ENCODE results near the gene WNK2. TPM values are rescaled to one million over a fixed set of nuclear protein-coding genes. Genes with fewer than 3 reads are reported as not detected.

WNK2 gene
- polyA plus RNA-seq, 2 of the 4 experiments (the other 2 are of a cell fraction), result 2.1 to 6.7 TPM

GRCh38 chr9:93192721-93193387 is 8.9 kb downstream of the WNK2 start:
- no peak for DNase-seq (ENCODE audit: low read depth in 1 of 2, low spot score in 1 of 2)
- TF ChIP-seq RCOR1 (IDR thresholded peaks at IDR 0.05; ENCODE audit: low read depth, low read length) (no peak), BCL3 (IDR thresholded peaks at IDR 0.05) (no peak), NR3C1 (IDR thresholded peaks at IDR 0.05) (no peak), HMGXB4 (CRISPR knock-in tag; IDR thresholded peaks at IDR 0.05; ENCODE audit: borderline replicate concordance) (no peak), POLR2AphosphoS2 (conservative IDR thresholded peaks at IDR 0.05; ENCODE audit: low read length) (no peak), FOXS1 (CRISPR knock-in tag; IDR thresholded peaks at IDR 0.05) (no peak), REST (IDR thresholded peaks at IDR 0.05) (no peak)
- H3K4me3 ChIP-seq, result no peak overlapping the region
- H3K4me2 ChIP-seq, result no peak overlapping the region
- WGBS (ENCODE audit: missing lambda C conversion rate), result 88% methylated on average over 8 of the region's 11 CpGs
- CTCF ChIA-PET, result interaction anchor here (1.4 kb wide), 1 partner anchor 374 kb away, joined by 6 read pairs; no protein-coding TSS in a partner anchor
- H3K4me1 ChIP-seq, result no peaks in the 10 kb centered on the region
- no peak for FAIRE-seq
- POLR2A ChIA-PET, result no interaction called here
- no peak overlapping the region for H3K27ac ChIP-seq
- ATAC-seq, result no peak
- no peaks in the 10 kb centered on the region for H3K9me3 ChIP-seq

GRCh38 chr9:93193388-93194220 is 9.7 kb downstream of the WNK2 start:
- DNase-seq (ENCODE audit: low read depth in 1 of 2, low spot score in 1 of 2) (no peak), FAIRE-seq (no peak), ATAC-seq (no peak)
- Histone ChIP-seq H3K4me3 (no peak overlapping the region), H3K9me3 (no peaks in the 10 kb centered on the region), H3K4me2 (no peak overlapping the region), H3K27ac (no peak overlapping the region), H3K4me1 (peaks cover 7% of the 10 kb centered on the region; the same call in 2 of the 3 replicates)
- CTCF ChIA-PET, result interaction anchor here (1.0 to 3.1 kb wide), 4 partner anchors 10 to 373 kb away, joined by 3 to 10 read pairs (median 6); partner anchors contain the start of gene WNK2
- TF ChIP-seq ZFP36 (IDR thresholded peaks at IDR 0.05; ENCODE audit: borderline replicate concordance, partially characterized antibody), result no peak
- POLR2A ChIA-PET, result no interaction called here
- WGBS (ENCODE audit: missing lambda C conversion rate), result 88% methylated on average over 12 of the region's 12 CpGs

GRCh38 chr9:93194221-93194625 is 10.3 kb downstream of the WNK2 start:
- H3K4me3 ChIP-seq, result no peak overlapping the region
- 90% methylated on average over 1 of the region's 1 CpG for WGBS (ENCODE audit: missing lambda C conversion rate)
- CTCF ChIA-PET, result interaction anchor here (1.0 to 3.1 kb wide), 3 partner anchors 11 to 108 kb away, joined by 3 to 10 read pairs (median 5); partner anchors contain the start of gene WNK2
- H3K4me1 ChIP-seq, result peaks cover 9% of the 10 kb centered on the region; the same call in 2 of the 3 replicates
- DNase-seq (ENCODE audit: low read depth in 1 of 2, low spot score in 1 of 2) (no peak), FAIRE-seq (no peak), ATAC-seq (no peak)
- no peaks in the 10 kb centered on the region for H3K9me3 ChIP-seq
- no peak overlapping the region for H3K4me2 ChIP-seq
- H3K27ac ChIP-seq, result no peak overlapping the region
- POLR2A ChIA-PET, result no interaction called here
- TF ChIP-seq MAX (IDR thresholded peaks at IDR 0.05) (no peak), EHF (CRISPR knock-in tag; IDR thresholded peaks at IDR 0.05) (no peak), SMC3 (IDR thresholded peaks at IDR 0.05) (no peak), FOSL2 (IDR thresholded peaks at IDR 0.05) (no peak), FOSL2 (CRISPR knock-in tag; IDR thresholded peaks at IDR 0.05) (no peak), ELK1 (IDR thresholded peaks at IDR 0.05; ENCODE audit: low read depth, low read length) (no peak), MAFK (IDR thresholded peaks at IDR 0.05; ENCODE audit: partially characterized antibody) (no peak), HDAC2 (IDR thresholded peaks at IDR 0.05) (no peak), RARB (CRISPR knock-in tag; IDR thresholded peaks at IDR 0.05) (no peak), GATA3 (IDR thresholded peaks at IDR 0.05; ENCODE audit: borderline replicate concordance) (no peak), BCL3 (IDR thresholded peaks at IDR 0.05) (no peak), HES2 (IDR thresholded peaks at IDR 0.05) (no peak), PHF8 (IDR thresholded peaks at IDR 0.05; ENCODE audit: borderline replicate concordance, low read depth) (no peak), TP53 (CRISPR knock-in tag; IDR thresholded peaks at IDR 0.05) (no peak)
